GM21447 (cell line): ENCODE results near the gene POU2AF2.
"Not testable (repeated sequence)": the region's sequence is repeated elsewhere in the genome, so short reads cannot be mapped to it uniquely, and the experiment has no call there.

Experiments used
- ATAC-seq: cut with Tn5 transposase; IDR thresholded peaks from one replicate; pipeline ENCODE4 v1.9.1; 2021; ENCODE audit not compliant: unreplicated experiment

Gene POU2AF2

GRCh38 chr11:111253630-111254029 lies 8.1 kb downstream of the POU2AF2 start:
- no peak for ATAC-seq

DNA sequence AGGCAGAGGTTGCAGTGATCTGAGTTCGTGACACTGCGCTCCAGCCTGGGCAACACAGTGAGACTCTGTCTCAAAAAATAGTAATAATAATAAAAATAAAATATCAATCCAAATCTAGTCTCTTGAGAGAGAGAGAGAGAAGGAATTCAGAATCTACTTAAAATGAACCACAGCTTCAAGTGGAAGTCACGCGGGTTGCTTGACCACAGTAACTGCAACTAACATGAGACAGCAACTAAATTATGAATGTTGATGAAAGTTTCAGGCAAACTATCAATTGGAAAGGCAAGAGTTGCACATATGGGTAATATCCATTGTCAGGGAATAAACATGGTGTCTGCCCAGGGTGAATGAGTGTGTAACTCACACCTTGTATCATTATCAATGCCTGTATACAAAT lies 12.5 kb downstream of the POU2AF2 start:
- no peak for ATAC-seq

DNA sequence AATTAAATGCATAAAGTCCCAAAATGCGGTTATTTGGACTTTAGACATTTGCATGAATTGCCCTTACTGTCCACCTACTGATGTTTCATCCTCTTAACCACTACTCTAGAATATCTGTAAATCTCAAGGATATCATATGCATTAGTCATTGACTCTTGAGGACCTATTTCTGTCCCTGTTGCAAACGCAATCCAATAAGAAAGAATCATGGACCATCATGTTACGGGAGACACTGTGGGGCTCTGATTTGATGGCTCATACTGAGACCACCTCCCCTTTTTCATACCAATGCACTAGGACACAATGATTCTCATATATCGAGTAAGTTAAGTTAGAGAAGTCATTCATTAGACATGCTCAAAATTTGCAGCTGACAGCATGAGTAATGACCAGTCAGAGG lies 14.4 kb downstream of the POU2AF2 start:
- no peak for ATAC-seq

DNA sequence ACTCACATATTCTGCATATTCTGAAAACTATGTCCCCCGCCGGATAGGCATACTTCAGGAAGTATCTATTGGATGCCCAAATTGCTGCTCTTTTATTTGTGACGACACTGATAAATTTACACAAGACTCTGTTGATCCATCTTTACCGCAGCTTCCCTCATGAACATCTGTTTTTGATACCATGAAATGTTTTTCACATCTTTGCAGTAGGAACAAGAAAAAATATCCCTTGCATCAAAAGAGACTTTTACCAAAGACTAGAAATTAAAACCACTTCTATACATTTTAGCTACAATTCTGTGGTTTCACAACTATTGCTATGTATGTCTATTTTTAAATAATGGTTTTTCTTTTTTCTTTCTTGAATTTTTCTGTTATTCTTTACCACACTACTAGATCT lies 15.3 kb downstream of the POU2AF2 start:
- ATAC-seq, result no peak

DNA sequence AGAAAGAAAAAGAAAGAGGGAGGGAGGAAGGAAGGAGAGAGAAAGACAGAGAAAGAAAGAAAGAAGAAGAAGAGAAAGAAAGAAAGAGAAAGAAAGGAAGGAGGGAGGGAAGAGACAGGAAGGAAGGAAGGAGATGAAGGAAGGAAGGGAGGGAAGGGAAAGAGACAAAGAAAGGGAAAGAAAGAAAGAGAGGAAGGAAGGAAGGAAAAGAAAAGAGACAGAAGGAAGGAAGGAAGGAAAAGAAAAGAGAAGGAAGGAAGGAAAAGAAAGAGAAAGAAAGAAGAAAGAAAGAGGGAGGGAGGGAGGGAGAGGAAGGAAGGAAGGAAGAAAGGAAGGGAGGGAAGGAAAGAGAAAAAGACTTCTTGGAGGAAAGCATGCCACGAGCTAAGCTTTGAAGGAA lies 19.1 kb downstream of the POU2AF2 start:
- ATAC-seq, result no peak

- ATAC-seq, result no peak
These were observed 19.9 kb downstream of the POU2AF2 start for GRCh38 chr11:111265421-111265820.

- ATAC-seq, result not testable (repeated sequence)
These were observed 22.8 kb downstream of the POU2AF2 start for GRCh38 chr11:111268303-111268702.

- ATAC-seq, result no peak
These were observed 23.8 kb downstream of the POU2AF2 start for GRCh38 chr11:111269146-111269868.

DNA sequence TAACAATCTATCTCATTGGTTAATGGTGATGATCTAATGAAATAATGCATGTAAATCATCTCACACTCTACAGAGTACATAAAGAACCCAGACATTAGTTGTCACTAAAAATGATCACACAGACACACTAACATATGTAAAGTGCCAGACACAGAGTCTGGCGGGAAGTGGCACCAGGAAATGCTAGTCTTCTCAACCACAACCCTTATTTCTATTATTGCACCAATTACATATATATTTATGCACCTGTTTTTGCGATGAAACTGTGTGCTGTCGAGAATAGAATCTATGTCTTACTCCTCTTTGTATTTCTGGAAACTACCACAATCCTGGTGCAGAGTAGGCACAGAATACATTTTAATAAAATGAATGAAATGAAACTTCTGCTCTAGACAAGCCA lies 26.9 kb downstream of the POU2AF2 start:
- ATAC-seq, result no peak

- ATAC-seq, result no peak
These were observed 37.1 kb downstream of the POU2AF2 start for GRCh38 chr11:111282562-111283075.

DNA sequence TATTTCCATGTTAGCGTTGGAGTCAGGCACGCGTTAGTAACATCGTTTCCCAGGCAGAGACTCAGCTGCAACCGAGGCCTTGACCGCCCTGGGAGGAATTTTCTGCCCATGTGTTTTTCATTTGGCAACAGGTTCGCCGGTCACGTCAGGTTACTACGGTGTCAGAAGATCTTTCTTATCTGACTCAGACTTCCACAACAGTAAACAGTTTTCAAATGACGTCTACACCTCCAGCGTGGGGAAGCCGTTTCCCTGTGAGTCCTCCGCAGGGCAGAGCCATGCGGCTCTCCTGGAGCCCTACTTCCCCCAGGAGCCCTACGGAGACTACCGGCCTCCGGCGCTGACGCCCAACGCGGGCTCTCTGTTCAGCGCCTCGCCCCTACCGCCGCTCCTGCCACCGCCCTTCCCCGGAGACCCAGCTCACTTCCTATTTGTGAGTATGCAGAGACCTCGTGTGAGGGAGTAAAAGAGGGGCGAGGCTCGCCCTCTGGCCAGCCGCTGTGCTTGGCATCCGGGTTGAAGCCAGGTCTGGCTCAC lies 38.5 kb downstream of the POU2AF2 start:
- no peak for ATAC-seq

GRCh38 chr11:111285189-111286091 lies 39.9 kb downstream of the POU2AF2 start:
- no peak for ATAC-seq

GRCh38 chr11:111291764-111292163 lies 46.2 kb downstream of the POU2AF2 start:
- ATAC-seq, result no peak

DNA sequence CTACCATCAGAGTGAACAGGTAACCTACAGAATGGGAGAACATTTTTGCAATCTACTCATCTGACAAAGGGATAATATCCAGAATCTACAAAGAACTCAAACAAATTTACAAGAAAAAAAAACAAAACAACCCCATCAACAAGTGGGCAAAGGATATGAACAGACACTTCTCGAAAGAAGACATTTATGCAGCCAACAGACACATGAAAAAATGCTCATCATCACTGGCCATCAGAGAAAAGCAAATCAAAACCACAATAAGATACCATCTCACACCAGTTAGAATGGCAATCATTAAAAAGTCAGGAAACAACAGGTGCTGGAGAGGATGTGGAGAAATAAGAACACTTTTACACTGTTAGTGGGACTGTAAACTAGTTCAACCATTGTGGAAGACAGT lies 46.9 kb downstream of the POU2AF2 start:
- ATAC-seq, result not testable (repeated sequence)

- no peak for ATAC-seq
These were observed 50.7 kb downstream of the POU2AF2 start for GRCh38 chr11:111296196-111296595.

DNA sequence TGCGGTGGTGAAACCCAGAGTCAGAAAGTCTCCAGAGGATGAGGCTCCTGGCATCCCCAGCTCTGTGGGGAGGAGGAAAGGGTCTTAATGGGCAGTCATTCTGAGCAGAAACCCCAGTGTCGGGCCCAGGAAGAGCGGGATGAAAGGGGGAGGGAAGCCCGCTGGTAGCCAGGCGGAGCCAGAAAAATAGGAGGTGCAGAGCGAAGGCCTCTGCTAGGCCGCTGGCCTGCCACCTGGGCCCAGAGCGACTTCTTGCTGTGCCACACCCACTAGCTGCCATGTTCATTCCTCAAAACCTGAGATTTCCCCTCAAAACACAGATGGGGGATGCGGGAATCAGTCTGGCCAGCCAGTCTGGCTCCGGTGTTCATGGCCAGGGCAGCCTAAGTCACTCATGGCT lies 52.2 kb downstream of the POU2AF2 start:
- ATAC-seq, result no peak

- ATAC-seq, result peak; percentile 20
These were observed 53.0 kb downstream of the POU2AF2 start, which contains the start of gene POU2AF3 for GRCh38 chr11:111298413-111299100. TSS of gene POU2AF3 (plus strand) at chr11:111298546. CDS start at chr11:111298582, 36 bp downstream.

DNA sequence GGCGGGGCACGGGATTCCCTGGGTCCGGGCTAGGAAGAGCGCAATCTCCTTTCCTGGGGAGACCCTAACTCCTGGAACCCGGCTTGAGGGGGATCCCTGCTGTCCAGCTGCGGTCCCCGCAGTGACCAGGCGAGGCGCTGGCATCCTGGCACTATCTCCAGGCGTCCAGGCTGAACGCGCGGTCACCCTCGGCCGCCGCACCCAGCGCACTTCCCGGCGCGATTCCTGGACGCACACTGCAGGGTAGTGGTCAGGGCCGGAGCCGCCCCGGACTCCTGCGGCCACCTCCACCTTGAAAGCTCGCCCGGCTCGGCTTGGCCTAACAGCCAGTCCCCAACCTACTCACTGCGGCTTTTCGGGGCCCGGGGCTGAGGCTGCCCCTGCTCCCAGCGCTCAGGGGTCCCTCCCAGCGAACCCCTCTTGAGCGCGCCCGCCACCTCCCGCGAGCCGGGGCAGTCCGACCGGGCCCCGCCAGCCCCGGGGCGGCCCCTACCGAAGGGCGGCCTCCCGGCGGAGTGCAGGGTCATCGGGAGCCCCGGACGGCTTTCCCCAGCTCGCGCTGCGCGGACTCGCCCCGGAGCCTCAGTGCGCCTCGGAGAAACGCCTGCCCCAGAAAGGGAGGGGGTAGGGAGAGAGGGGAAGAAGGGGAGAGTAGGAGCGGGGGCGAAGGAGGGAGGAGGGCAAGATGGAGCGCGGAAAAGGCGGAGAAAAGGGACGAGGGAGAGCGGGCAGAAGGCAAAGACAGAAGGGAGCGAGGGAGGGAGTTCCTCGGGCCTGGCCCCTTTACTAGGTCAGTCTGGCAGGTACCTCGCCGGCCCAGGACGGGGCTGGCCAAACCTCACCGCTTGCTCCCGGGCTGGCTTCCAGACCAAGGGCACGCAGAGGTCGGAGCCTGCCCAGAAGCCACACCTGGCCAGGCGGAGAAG lies 53.8 kb downstream of the POU2AF2 start:
- peak; percentile 56 for ATAC-seq

- ATAC-seq, result no peak
These were observed 55.0 kb downstream of the POU2AF2 start for GRCh38 chr11:111300569-111300968.
